Gastrocnemius medialis (tissue), 4 donors: ENCODE data around the gene PNLIPRP3. TPM values are rescaled to one million over a fixed set of nuclear protein-coding genes. Genes with fewer than 3 reads are reported as not detected.

Experiments
- ATAC-seq, 2 donors: fragments of 150-250 bp; one replicate each; pipeline ENCODE4 v1.9.1; 2016
- DNase-seq, 2 donors: peaks; one replicate each; pipeline ENCODE4 v3.0.0-alpha.2; 2019
- H3K27ac ChIP-seq, 4 donors: fragments of 200-600 bp; sonication (generic); 1 replicate in 1 of 4; 2 replicates in 3 of 4; pipeline ENCODE4 v1.5.1; 2016 to 2018; ENCODE audit warnings: mild to moderate bottlenecking in 2 of 4, moderate library complexity in 1 of 4
- H3K27me3 ChIP-seq, 3 donors: fragments of 200-600 bp; sonication (generic) in 2 of 3; 1 replicate in 1 of 3; 2 replicates in 2 of 3; pipeline versions ENCODE4 v1.5.1 to v1.6.0; 2016 to 2019; ENCODE audit warnings: mild to moderate bottlenecking in 1 of 3, moderate library complexity in 1 of 3
- H3K36me3 ChIP-seq, 2 donors: fragments of 200-600 bp; sonication (generic) in 1 of 2; one replicate each; pipeline ENCODE4 v1.5.1; 2017 to 2018
- H3K4me1 ChIP-seq, 2 donors: fragments of 200-600 bp; sonication (generic) in 1 of 2; one replicate each; pipeline ENCODE4 v1.5.1; 2016 to 2017; ENCODE audit warnings: mild to moderate bottlenecking in 2 of 2
- H3K4me3 ChIP-seq, 4 donors: fragments of 200-600 bp; sonication (generic) in 3 of 4; 1 replicate in 1 of 4; 2 replicates in 3 of 4; pipeline ENCODE4 v1.5.1; 2016 to 2019; ENCODE audit warnings: mild to moderate bottlenecking in 2 of 4
- H3K9me3 ChIP-seq, 3 donors: fragments of 200-600 bp; sonication (generic) in 2 of 3; 1 replicate in 1 of 3; 2 replicates in 2 of 3; pipeline ENCODE4 v1.5.1; 2016 to 2019
- CTCF ChIP-seq, 5 experiments: fragments of 450-650 bp in 3 of 5; fragments of 200-600 bp in 2 of 5; sonication (generic) in 2 of 5; IDR thresholded peaks in 4 of 5; conservative IDR thresholded peaks in 1 of 5; 1 replicate in 4 of 5; 2 replicates in 1 of 5; pipeline ENCODE4 v1.5.1; 2016 to 2019; ENCODE audit warnings: antibody characterized with exemption in 5 of 5, mild to moderate bottlenecking in 3 of 5, moderate library complexity in 3 of 5
- POLR2A ChIP-seq, 2 donors: fragments of 450-650 bp; IDR thresholded peaks; one replicate each; pipeline ENCODE4 v1.6.1; 2017; ENCODE audit warnings: antibody characterized with exemption in 2 of 2, mild to moderate bottlenecking in 2 of 2, moderate library complexity in 2 of 2
- in situ Hi-C, 4 donors: fragments of 200-750 bp; cut with MboI; loops; one replicate each; pipeline versions ENCODE4 v1.15.0 to v1.8.0; 2017; ENCODE audit warnings: low sequenced_read_pairs in 4 of 4
- intact Hi-C: fragments of 100-400 bp; cut with DNase I; formaldehyde crosslinking; loops from one replicate; pipeline ENCODE4 v1.15.1; 2023; ENCODE audit warnings: low total_unique reads
- total RNA-seq, 4 donors: library from RNA; depleted of rRNA; stranded (reverse); fragments of >200 nt; gene quantifications; one replicate each; pipeline versions ENCODE4 v1.1.0 to v1.2.3, GENCODE V29; 2016

PNLIPRP3 gene
- total RNA-seq, 4 donors from 2014 or later: not detected

DNA sequence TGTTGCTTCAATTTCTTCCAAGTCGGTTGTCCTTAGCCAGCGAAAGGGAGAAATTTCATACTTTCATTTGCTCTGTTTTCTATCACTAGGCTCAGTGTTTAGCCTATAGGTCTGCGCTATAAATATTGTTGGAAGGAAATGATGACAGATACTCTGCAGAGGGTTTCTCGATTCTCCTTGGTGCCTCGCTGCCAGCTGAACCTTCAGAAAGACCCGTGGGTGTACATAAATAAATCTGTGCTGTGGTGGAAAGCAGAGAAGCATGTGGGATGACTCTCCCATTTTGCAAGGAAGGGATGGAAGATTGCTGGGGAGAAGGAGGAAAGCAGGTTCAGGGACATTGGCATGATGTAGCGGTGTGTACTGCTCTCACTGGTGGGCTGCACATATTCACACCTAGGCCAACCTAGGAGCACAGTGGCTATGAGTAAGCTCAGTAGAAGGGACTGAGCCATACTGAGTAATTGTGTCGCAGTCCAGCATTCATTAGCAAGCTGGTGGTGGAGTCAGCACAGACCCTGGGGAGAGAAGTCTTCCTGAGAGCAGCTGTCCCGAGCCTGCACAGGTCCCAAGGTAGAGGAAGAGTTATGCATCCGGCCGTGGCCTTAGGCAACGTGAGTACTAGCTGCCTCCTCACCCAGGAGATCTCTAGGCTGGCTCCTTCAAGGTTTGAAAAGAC, 50.5 kb downstream of the PNLIPRP3 start:
- DNase-seq: no peak
- H3K27me3 ChIP-seq: no peaks in the 10 kb centered on the region
- no peak overlapping the region for H3K27ac ChIP-seq
- in situ Hi-C loops: no loop called here
- intact Hi-C loops: no loop called here
- H3K4me3 ChIP-seq: no peak overlapping the region
- H3K9me3 ChIP-seq: no peaks in the 10 kb centered on the region
- no peak for ATAC-seq
- no peaks in the 10 kb centered on the region for H3K36me3 ChIP-seq
- TF ChIP-seq POLR2A (IDR thresholded peaks at IDR 0.05) (no peak), CTCF (IDR thresholded peaks at IDR 0.05 in 4 of 5, conservative IDR thresholded peaks at IDR 0.05 in 1 of 5) (no peak)
- no peaks in the 10 kb centered on the region for H3K4me1 ChIP-seq

DNA sequence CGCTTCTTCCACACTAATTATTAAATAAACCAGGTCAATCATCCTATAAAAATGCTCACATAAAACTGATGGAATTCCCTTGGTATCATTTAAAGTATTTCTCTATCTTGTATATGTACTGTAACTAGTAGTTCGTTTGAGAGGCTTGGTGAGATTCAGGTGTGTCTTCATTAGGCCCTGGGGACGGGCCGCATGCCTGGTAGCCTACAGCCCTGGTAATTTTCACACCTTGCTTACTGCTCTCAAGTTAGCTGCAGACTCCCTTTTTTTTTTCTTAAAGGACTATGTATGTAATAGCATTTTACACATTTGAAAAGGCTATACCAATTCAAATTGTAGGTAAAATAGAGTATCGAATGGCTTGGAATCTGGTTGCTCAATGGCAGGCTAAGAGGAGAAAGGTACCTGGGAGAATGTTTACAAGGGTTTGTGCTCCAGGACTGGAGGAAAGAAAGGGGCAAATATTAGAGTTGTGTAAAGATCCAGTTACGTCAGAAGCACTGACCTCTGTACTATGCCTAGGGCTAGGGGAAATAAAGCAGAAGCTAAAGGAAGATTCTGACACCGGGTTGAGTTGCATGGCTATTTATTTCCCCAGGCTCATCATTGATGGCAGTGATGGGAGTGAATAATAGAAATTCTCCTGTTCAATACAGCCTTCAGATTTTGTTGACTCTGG, 59.3 kb downstream of the PNLIPRP3 start:
- no peaks in the 10 kb centered on the region for H3K4me1 ChIP-seq
- H3K36me3 ChIP-seq: no peaks in the 10 kb centered on the region
- in situ Hi-C loops: no loop called here
- H3K27me3 ChIP-seq: no peaks in the 10 kb centered on the region
- H3K9me3 ChIP-seq: no peaks in the 10 kb centered on the region
- no peak overlapping the region for H3K4me3 ChIP-seq
- no peak for DNase-seq
- ATAC-seq: no peak
- intact Hi-C loops: no loop called here
- TF ChIP-seq CTCF (IDR thresholded peaks at IDR 0.05 in 4 of 5, conservative IDR thresholded peaks at IDR 0.05 in 1 of 5) (no peak), POLR2A (IDR thresholded peaks at IDR 0.05) (no peak)
- no peak overlapping the region for H3K27ac ChIP-seq

- H3K4me3 ChIP-seq: no peak overlapping the region
- intact Hi-C loops: no loop called here
- ATAC-seq (no peak), DNase-seq (no peak)
- no peaks in the 10 kb centered on the region for H3K4me1 ChIP-seq
- no peaks in the 10 kb centered on the region for H3K36me3 ChIP-seq
- H3K9me3 ChIP-seq: no peaks in the 10 kb centered on the region
- H3K27me3 ChIP-seq: no peaks in the 10 kb centered on the region
- TF ChIP-seq POLR2A (IDR thresholded peaks at IDR 0.05) (no peak), CTCF (IDR thresholded peaks at IDR 0.05 in 4 of 5, conservative IDR thresholded peaks at IDR 0.05 in 1 of 5) (no peak)
- in situ Hi-C loops: no loop called here
- H3K27ac ChIP-seq: no peak overlapping the region
Observed at GRCh38 chr10:116487522-116488430, 60.1 kb downstream of the PNLIPRP3 start.

DNA sequence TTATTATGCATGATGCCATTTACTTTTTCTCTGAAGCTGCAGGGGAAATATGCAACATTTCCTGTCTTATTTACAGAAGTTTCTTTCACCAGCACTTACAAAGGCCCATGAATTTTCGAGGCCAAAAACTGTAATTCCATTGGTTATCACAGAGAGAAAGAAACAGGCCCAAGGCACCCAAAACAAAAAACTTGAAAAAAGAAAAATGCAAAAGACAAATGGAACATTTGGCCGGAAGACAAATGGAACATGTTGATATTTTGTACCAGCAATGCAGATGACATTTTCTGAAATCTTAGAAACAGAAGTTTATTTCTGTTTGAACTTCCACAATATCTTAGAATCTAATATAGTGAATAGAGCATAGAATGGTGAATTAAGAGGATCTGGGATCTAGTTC, 61.8 kb downstream of the PNLIPRP3 start:
- ATAC-seq (no peak), DNase-seq (no peak)
- Histone ChIP-seq H3K36me3 (no peaks in the 10 kb centered on the region), H3K9me3 (no peaks in the 10 kb centered on the region), H3K27ac (no peak overlapping the region), H3K4me3 (no peak overlapping the region), H3K27me3 (no peaks in the 10 kb centered on the region), H3K4me1 (no peaks in the 10 kb centered on the region)
- in situ Hi-C loops (no loop called here), intact Hi-C loops (no loop called here)
- TF ChIP-seq POLR2A (IDR thresholded peaks at IDR 0.05): no peak
- no peak for TF ChIP-seq CTCF (IDR thresholded peaks at IDR 0.05 in 4 of 5, conservative IDR thresholded peaks at IDR 0.05 in 1 of 5)
